Ovary (tissue), 3 donors: ENCODE results near the gene RBM8A.

Experiments used
- POLR2A ChIP-seq: fragments of 450-650 bp; IDR thresholded peaks from one replicate; pipeline ENCODE4 v1.6.1; 2017; ENCODE audit warnings: antibody characterized with exemption, mild to moderate bottlenecking, moderate library complexity
- TF ChIP-seq, protein P1 (sequence below), 3 donors: fragments of 450-650 bp in 2 of 3; fragments of 200-600 bp in 1 of 3; IDR thresholded peaks; one replicate each; pipeline versions ENCODE4 v1.5.1 to v1.8.0; 2016 to 2022; ENCODE audit warnings: antibody characterized with exemption in 3 of 3, mild to moderate bottlenecking in 1 of 3
- donor health status: DM: no; HTN: no; CAD: no.

DNA sequence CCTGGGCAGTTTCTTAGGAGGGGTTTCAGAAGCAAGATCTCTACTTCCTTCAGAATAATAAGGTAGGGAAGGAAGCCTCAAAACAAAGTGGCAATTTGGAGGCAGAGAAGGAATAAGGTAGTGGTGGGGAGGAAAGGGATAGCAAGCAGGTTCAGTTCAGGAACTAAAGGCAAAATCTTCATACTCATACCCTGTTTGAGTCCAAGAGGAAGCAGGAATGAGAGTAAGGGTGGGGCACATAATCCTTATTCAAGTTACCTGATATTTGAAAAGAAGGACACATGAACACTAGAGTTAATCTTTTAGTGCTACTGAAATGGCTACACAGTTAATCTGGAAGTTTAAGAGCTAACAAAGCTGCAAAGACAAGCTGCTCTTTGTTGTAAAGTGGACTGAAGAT lies 8.4 kb upstream of the RBM8A start:
- TF ChIP-seq, protein P1, sequence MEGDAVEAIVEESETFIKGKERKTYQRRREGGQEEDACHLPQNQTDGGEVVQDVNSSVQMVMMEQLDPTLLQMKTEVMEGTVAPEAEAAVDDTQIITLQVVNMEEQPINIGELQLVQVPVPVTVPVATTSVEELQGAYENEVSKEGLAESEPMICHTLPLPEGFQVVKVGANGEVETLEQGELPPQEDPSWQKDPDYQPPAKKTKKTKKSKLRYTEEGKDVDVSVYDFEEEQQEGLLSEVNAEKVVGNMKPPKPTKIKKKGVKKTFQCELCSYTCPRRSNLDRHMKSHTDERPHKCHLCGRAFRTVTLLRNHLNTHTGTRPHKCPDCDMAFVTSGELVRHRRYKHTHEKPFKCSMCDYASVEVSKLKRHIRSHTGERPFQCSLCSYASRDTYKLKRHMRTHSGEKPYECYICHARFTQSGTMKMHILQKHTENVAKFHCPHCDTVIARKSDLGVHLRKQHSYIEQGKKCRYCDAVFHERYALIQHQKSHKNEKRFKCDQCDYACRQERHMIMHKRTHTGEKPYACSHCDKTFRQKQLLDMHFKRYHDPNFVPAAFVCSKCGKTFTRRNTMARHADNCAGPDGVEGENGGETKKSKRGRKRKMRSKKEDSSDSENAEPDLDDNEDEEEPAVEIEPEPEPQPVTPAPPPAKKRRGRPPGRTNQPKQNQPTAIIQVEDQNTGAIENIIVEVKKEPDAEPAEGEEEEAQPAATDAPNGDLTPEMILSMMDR (IDR thresholded peaks at IDR 0.05), result no peak
- TF ChIP-seq POLR2A, result no peak
